GM12878 (cell line): ENCODE data around the gene APOC4. TPM values are rescaled to one million over a fixed set of nuclear protein-coding genes. Genes with fewer than 3 reads are reported as not detected.
A peak's percentile ranks its signal among the peaks of the same experiment; 100 is the strongest.

Experiments used
- BCL3 ChIP-seq: IDR thresholded peaks from 2 replicates; pipeline ENCODE4 v1.6.1; 2011; ENCODE audit warnings: borderline replicate concordance, low read depth, mild to moderate bottlenecking, moderate library complexity, low read length; ENCODE audit not compliant: insufficient read depth, poor library complexity, severe bottlenecking
- BHLHE40 ChIP-seq, 2 experiments: fragments of 450-650 bp in 1 of 2; IDR thresholded peaks; 2 replicates each; pipeline ENCODE4 v1.6.1; 2011 to 2017; ENCODE audit warnings: low read depth in 2 of 2, borderline replicate concordance in 1 of 2, improper control_type of control experiment in 1 of 2, low read length in 1 of 2, mild to moderate bottlenecking in 1 of 2
- CBFB ChIP-seq: IDR thresholded peaks from 2 replicates; pipeline ENCODE4 v1.6.1; 2016; ENCODE audit warnings: antibody characterized with exemption, low read depth
- E4F1 ChIP-seq: fragments of 450-650 bp; IDR thresholded peaks from 2 replicates; pipeline ENCODE4 v1.6.1; 2018; ENCODE audit warnings: borderline replicate concordance, mild to moderate bottlenecking; ENCODE audit not compliant: partially characterized antibody
- ELK1 ChIP-seq: IDR thresholded peaks from 2 replicates; pipeline ENCODE4 v1.6.1; 2012; ENCODE audit warnings: low read depth, low read length, improper control_type of control experiment
- EZH2 ChIP-seq: IDR thresholded peaks from 2 replicates; pipeline ENCODE4 v1.6.1; 2012; ENCODE audit warnings: low read depth, mild to moderate bottlenecking, control low read depth, inconsistent platforms, low read length, borderline replicate concordance; ENCODE audit not compliant: control insufficient read depth
- FOXM1 ChIP-seq: IDR thresholded peaks from 2 replicates; pipeline ENCODE4 v1.6.1; 2012; ENCODE audit warnings: low read depth, mild to moderate bottlenecking, inconsistent platforms, low read length, moderate library complexity
- PML ChIP-seq: IDR thresholded peaks from 2 replicates; pipeline ENCODE4 v1.6.1; 2012; ENCODE audit warnings: low read length, inconsistent platforms
- POLR2AphosphoS2 ChIP-seq: IDR thresholded peaks from 2 replicates; pipeline ENCODE4 v1.6.1; 2011; ENCODE audit warnings: low read depth, mild to moderate bottlenecking, low read length, improper control_type of control experiment, moderate library complexity
- SMAD1 ChIP-seq: fragments of 450-650 bp; IDR thresholded peaks from 2 replicates; pipeline ENCODE4 v1.6.1; 2018; ENCODE audit warnings: mild to moderate bottlenecking, low read depth; ENCODE audit not compliant: partially characterized antibody
- SMARCA5 ChIP-seq: fragments of 450-650 bp; IDR thresholded peaks from 2 replicates; pipeline ENCODE4 v1.6.1; 2017; ENCODE audit warnings: mild to moderate bottlenecking
- SMC3 ChIP-seq: IDR thresholded peaks from 2 replicates; pipeline ENCODE4 v1.6.1; 2011; ENCODE audit warnings: low read length, improper control_type of control experiment, borderline replicate concordance
- SP1 ChIP-seq: IDR thresholded peaks from one replicate; pipeline ENCODE4 v1.6.1; 2011; ENCODE audit warnings: low read depth, low read length
- SREBF2 ChIP-seq: IDR thresholded peaks from 2 replicates; pipeline ENCODE4 v1.6.1; 2012; ENCODE audit warnings: mild to moderate bottlenecking, low read length
- TAF1 ChIP-seq: IDR thresholded peaks from 2 replicates; pipeline ENCODE4 v1.6.1; 2011; ENCODE audit warnings: mild to moderate bottlenecking, low read depth, low read length, borderline replicate concordance
- TCF3 ChIP-seq: IDR thresholded peaks from 2 replicates; pipeline ENCODE4 v1.6.1; 2012; ENCODE audit warnings: low read depth, mild to moderate bottlenecking, low read length, borderline replicate concordance; ENCODE audit not compliant: insufficient read depth
- TCF7 ChIP-seq: IDR thresholded peaks from 2 replicates; pipeline ENCODE4 v1.6.1; 2014; ENCODE audit warnings: antibody characterized with exemption, borderline replicate concordance
- USF2 ChIP-seq: IDR thresholded peaks from 2 replicates; pipeline ENCODE4 v1.6.1; 2011; ENCODE audit warnings: low read depth, low read length, improper control_type of control experiment, borderline replicate concordance
- ZBTB4 ChIP-seq: fragments of 450-650 bp; formaldehyde crosslinking; IDR thresholded peaks from 2 replicates; pipeline ENCODE4 v1.4.0; 2022; ENCODE audit warnings: mild to moderate bottlenecking, moderate library complexity
- polyA plus RNA-seq, 11 experiments: library from polyadenylated mRNA; depleted of rRNA in 4 of 11; unstranded in 6 of 11; stranded (reverse) in 5 of 11; fragments of >200 nt; fragmentation: Nextera tagmentation in 4 of 11; fragmentation: Illumina TruSeq in 1 of 11; extraction: Ambion mirVana in 4 of 11; extraction: Trizol in 1 of 11; gene quantifications; 1 replicate in 1 of 11; 2 replicates in 10 of 11; pipeline versions ENCODE4 v1.2.1 to v1.2.3, GENCODE V29; 2011 to 2016; ENCODE audit warnings: inconsistent platforms in 2 of 11, missing spikeins in 2 of 11, low read depth in 1 of 11
- total RNA-seq, 4 experiments: library from RNA; depleted of rRNA in 3 of 4; stranded (reverse); fragments of >200 nt in 3 of 4; fragmentation: Illumina TruSeq in 1 of 4; extraction: Trizol in 1 of 4; gene quantifications; 2 replicates each; pipeline versions ENCODE4 v1.2.1 to v1.2.3, GENCODE V29; 2013 to 2021

The APOC4 gene
- total and polyA plus RNA-seq, 10 of the 15 experiments (the other 5 are each of a cell fraction or from before 2014, with no cell fraction given), result not detected

- TF ChIP-seq TAF1 (peak; percentile 62), SMARCA5 (no peak), BHLHE40 (IDR thresholded peaks at IDR 0.05; ENCODE audit: borderline replicate concordance in 1 of 2, low read depth in 2 of 2, low read length in 1 of 2) (no peak), USF2 (no peak), FOXM1 (no peak), SP1 (peak; percentile 70), SREBF2 (no peak), ELK1 (peak; percentile 89), BCL3 (no peak), SMC3 (no peak), E4F1 (peak; percentile 83), ZBTB4 (CRISPR knock-in tag) (no peak), TCF3 (no peak), PML (peak; percentile 80; the same call in 1 of the 2 replicates), TCF7 (no peak), EZH2 (no peak), CBFB (peak; percentile 97), POLR2AphosphoS2 (peak; percentile 83), SMAD1 (peak; percentile 48)
Measured at GRCh38 chr19:44954649-44955504, 12.8 kb downstream of the APOC4 start, which contains the start of gene CLPTM1 (continued).
